Activated T-helper 1 cell treated with anti-CD3 and anti-CD28 coated beads, Interleukin-2, amount 50 U/mL, for 16 hours (primary cell): ENCODE data around the gene RPS6KA6.

Experiments used
- DNase-seq, 2 donors: peaks; one replicate each; pipeline ENCODE4 v3.0.0-alpha.2; 2020; ENCODE audit warnings: low read depth in 1 of 2, low spot score in 1 of 2

Gene RPS6KA6

DNA sequence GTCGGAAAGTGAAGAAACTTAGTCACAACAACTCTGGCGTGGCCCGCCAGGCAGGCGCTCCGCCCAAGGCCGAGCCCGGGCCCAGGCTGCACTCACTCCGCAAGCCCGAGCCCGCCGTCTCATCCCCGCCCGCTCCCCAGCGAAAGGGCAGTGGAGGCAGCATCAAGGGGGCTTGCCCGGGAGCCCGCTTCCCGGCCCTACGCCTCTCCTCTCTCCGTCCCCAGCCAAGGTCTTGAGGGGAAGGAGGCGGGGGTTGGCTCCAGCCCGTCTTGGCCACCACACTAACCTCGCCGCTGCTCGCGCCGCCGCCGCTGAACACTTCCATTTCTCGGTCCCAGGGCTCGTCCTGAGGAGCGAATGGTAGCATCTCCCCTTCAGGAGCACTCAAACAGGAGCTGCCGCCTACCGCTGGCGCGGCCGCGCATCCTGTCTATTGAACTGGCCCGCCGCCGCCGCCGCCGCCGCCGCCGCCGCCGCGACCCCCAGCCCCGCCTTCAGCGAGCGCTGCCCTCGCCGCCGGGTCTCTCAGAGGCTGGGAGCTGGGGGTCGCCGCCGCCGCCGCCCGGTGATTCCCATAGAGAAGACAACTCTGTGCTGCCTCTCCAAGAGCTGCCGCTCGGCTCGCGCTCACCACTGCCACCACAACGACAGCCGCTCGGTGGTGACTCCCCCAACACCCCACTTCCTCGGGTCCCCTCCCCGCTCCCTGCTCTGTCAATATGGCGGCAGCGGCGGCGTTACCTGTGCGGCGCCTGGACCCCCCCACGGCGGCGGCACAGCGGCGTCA lies at the start of gene RPS6KA6:
TSS of gene RPS6KA6 (minus strand) at position 667 of the 787 bp plus-strand sequence. CDS start at position 367, 300 bp downstream.
- DNase-seq, result no peak

DNA sequence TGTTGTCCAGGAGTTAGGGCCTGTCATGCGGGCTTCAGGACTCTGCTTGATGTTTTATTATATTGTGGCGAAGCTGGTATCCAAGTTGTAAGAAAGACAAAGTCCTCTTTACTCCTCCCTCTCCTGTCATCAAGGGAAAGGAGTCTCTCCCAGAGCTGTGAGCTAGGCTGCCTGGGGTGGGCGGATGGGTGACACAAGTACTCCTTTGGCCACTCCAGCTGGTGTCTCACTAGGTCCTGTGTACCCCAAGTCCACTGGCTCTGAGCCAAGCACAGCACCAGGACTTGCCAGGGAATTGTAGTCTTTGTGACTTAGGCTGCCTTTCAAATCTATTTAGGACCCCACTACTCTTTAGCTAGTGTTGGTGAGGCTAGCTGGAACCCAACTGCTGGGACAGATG lies 36.7 kb upstream of the RPS6KA6 start:
- no peak for DNase-seq

DNA sequence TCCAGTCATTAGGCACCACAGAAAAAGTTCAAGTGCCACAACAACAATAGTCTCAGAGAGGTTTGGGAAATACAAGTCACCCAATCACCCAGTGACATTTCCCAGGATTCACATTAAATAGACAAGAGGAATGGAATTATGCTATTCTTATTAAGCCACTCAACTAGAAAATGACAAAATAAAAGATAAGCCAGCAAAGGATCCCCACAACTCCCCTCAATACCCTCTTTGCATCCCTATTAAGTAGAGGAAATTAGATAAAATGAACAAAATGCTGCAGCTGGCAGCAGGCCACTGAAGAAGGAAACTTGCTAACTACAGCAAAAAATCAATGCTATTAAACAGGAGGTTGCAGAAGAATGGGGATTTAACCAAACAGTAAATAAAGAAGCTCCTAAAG lies 35.3 kb upstream of the RPS6KA6 start:
- DNase-seq, result no peak

DNA sequence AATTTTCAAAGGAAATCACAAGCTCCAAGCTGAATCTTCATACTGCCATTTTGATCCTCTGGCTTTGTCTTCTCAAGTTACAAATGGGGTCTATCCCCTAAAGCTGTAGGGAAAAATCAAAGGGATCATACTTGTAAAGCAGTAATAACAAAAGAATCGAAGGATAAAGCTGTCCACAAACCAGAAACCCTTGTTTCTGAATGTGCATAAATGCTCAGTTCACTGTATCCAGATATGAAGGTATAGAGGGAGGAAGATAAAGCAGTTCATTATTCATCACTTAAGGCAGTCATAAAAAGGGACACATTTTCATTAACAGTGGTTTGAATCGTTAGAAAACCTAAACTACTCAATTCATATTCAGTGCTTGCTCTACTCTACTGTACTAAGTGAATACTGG lies 33.2 kb upstream of the RPS6KA6 start:
- no peak for DNase-seq

DNA sequence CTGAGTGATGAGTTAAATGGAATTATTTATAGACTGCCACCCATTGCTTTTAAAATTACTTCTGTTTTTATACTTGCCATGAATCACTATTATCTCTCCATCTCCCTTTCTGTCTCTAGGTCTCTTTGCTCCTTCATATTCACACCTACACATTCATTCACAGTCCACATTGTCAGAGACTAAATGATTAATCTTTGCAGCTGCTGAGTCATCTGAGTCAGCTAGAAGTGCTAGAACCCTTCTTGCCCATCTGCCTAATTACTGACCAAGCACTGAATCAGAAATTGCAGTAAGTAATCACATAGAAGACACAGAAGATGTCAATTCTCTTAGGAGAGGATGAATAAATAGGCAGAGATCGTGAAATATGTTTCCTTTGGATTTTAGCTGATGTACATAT lies 31.6 kb upstream of the RPS6KA6 start:
- no peak for DNase-seq

DNA sequence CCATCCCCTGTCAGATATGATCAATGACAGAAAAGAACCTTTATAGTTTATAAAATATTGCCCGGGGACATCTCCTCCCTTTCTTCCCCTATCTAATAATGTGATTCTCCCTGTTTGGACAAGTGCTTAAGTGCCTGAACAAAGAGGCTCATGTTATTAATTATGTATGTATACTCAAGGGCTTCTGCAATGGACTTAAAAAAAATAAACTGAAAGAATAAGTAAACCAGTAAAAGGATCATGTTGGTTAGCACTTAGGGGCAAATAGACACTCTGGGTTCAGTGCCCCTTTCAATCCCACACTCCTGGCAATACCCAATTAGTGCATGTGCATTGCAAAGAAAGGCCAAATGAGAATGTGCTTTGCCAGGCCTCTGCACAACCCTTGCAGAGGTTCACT lies 30.7 kb upstream of the RPS6KA6 start:
- DNase-seq, result no peak

DNA sequence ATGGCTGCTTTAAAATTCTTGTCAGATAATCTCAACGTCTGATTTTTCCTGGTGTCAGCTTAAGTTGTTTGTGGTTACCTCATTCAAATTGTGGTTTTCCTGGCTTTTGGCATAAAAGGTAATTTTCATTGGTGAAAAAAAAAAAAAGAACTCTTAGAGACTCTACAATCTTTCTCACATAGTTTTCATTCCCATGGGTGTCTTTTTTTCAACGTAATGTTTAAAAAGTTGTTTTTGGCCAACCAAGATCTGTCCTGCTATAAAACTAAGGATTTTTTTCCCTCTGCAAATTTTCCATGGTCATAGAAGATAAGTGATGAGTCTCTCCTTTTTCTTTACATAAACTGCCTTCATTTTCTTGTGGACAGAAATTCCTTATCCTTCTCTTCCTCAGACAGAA lies 28.9 kb upstream of the RPS6KA6 start:
- no peak for DNase-seq

DNA sequence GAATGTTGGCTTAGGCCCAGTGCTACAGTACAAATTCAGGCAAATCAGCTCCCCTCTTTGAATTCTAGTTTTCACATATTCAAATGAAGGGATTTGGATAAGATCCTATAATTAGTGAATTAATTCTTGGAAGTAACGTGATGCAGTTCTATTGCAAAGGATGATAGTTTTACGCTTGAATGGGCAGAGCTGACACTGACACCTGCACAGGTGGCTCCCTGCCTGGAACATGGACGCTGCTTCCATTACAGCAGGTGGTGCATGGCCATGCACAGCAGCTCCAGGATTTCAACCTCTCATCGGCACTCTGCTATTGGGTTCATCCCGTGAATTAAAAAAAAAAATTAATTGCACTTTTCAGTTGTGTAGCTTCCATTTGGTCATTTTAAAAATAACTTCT lies 28.4 kb upstream of the RPS6KA6 start:
- no peak for DNase-seq

DNA sequence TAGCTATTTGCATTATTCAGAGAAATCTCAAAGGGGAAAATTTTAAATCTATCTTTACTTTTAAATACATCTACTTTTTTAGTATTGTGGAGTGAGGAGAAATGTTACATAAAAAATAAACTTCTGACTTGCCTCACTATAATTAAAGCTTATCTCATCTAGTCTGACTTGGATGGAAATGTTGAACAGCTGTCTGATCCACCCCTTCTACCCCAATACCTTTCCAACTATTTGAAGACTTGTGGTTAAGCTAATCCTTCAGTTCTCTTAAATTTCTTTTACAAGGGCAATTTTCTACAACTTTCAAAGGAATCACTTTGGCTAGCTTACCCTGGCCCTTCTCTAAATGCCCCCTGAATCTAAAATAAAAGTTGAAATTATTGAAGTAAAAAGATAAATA lies 17.3 kb upstream of the RPS6KA6 start:
- no peak for DNase-seq

DNA sequence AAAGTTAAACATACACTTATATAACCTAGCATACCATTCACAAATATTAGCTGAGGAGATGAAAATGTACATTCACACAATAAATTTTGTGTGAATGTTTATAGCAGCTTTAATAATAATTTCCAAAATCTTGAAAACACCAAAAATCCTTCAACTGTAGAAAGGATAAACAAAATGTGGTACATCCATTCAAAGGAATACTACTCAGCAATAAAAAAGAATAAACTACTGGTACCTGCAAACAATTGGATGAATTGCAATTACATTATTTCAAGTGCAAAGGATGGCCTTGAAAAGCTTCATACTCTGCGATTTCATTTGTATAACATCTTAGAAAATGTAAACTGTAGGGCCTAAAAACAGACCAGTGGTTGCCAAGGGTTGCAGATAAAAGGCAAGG lies 11.7 kb upstream of the RPS6KA6 start:
- no peak for DNase-seq

DNA sequence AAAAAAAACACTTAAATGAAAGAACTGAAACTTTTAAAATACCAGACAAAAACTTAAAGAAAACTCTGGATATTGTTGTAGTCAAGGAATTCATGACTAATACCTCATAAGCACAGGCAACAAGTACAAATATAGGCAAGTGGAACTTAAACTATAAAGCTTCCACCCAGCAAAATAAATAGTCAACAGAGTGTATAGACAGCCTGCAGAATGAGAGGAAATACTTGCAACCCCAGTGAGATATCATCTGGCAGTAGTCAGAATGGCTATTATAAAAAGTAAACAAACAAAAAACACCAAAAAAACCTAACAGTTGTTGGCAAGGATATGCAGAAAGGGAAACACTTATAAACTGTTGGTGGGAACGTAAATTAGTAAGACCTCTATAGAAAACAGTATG lies 9.6 kb upstream of the RPS6KA6 start:
- no peak for DNase-seq

DNA sequence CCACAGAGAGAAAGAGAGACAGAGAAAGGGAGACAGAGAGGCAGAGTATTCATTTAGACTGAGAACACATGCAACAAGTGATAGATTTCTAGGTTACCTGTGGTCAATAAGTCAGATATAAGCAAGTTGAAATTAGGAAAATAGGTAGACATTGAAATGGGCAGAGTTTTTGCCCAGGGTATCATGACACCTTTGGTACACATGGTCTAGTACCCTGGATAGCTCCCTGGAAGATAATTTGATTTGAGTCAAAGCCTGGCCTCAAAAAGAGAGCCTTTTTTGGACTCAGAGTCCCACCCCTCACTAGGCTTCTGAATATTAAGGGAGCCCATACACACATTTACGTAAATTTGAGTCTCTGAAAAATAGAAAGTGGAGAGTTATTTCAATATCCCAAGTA lies 4.0 kb upstream of the RPS6KA6 start:
- DNase-seq, result no peak

DNA sequence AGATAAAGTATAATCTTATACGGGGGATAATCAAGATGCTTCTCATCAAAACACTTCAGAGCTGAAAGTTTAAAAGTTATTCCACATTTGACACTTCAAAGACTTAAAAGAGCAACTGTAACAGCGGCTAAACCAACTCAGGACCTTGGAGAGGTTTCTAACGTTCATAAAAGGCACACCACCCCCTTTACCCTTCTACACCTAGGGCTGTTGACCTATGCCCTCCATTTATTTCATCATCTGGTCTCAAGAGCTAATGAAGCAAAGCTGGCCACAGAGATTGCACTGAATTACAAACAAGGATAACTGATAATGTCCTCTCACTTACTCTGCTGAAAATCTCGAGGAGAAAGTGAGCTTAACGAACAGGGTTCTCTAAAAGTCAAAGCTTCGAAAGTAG lies 1.1 kb upstream of the RPS6KA6 start:
- no peak for DNase-seq

DNA sequence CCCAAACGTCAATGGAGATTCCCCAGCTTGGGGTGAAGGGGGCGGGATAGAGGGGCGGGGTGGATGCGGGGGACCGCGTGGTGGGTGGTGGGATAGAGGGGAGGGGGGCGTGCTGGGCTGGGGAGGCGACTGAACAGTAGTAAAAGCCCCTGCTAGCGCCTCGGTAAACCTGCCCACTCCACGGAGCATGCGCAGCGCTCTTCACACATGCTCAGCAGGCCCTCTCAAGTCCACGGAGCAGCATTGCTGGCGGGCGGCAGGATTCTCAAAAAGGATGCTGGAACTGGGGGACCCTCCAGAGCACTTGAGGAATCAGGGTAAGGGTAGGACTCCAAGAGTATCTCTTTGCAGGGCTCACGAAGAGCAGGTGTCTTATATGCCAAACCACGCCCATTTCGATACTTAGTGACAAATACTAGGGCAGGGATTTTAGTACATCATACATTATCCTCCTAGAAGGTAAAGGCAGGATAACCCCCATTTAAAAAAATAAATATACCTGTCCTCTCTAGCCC lies 378 bp upstream of the RPS6KA6 start:
- no peak for DNase-seq

DNA sequence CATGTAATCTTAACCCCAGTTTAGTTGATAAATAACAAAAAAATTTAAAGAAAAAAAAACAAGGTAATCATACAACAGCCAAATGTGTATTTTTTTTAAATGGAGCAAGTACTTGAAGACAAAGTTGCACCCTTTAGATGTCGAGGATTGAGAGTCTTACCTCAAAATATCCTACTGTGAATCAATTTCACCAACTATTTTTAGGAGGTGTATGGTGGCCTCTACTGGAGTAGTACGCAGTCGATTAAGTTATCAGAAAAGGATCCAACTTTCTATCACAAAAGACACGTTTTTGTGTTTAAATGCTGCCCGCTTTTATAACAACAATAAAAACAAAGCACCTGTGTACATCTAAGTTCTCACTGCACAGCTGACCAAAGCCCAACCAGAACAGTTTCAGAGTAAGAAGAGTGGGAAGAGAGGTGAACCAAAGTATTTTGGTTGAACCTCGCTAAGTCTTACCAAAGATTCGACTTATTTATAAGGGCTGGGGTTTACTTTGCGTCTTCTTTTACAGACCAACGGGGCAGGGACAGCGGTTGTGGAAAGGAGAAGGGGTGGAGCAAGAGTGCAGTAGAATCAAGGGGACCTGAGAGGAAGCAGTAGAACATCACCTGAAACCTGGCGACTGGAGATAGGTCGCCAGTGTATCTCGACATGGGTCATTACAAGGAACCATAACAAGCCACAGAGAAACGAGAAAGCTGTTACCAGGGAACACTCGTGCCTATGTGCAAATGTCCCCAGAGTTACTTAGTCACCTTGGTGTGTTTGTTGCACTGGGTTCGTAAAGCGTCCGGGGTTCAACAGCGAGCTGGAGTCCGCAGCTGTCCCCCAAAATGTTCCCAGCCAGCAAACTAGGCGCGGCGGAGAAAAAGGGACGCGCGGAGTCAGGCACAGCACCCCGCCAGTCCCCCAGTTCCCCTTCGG lies 1.1 kb downstream of the RPS6KA6 start:
- no peak for DNase-seq

DNA sequence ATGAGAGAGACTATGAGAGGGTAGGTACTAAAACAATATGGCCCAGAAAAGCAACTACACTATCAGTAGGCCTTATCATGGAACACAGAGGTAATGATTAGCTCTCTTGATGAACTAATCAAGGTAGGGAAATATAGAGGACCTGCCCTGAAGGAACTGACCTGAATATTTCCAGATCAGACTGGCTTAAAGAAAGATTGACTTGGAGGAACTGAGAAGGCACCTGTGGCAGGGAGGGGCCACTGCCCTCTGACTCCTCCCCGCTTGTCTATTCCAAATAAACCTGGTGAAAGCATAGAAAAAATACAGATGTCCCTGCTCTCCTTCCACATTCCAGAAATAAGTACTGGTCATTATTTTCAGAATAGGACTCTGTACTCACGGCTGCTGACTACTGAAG lies 5.5 kb downstream of the RPS6KA6 start:
- no peak for DNase-seq

DNA sequence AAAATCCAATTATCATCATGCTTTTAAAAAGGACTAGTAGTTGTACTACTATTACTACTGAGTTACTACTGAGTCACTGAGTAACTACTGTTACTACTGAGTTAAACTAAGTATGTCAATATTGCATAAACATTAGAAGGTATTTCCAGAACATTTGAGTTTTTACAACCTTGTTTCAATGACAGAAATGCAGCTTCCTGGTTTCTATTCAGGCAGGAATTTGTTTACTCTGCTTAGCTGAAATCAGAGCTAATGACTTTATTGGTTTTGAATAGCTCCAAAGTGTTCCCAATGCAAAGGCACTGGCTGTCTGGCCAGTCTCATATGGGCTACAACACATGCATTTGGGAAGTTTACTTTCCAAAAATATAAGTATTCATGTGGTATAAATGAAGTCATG lies 12.0 kb downstream of the RPS6KA6 start:
- no peak for DNase-seq

DNA sequence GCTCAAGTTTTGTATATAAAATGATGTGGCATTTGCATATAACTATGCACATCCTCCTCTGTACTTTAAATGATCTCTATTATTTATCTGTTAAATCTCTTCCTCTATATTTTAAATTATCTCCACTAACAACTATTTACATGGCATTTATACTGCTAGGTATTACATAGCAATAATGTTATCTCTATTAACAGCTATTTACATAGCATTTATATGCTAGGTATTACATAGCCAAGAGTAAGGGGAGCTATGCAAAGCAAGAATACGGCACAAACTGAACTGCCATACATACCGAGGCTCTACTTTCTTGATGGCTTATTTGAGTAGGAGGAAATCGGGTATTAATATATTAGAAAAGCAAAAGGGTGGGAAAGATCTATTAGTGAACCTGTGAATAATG lies 12.7 kb downstream of the RPS6KA6 start:
- DNase-seq, result no peak

DNA sequence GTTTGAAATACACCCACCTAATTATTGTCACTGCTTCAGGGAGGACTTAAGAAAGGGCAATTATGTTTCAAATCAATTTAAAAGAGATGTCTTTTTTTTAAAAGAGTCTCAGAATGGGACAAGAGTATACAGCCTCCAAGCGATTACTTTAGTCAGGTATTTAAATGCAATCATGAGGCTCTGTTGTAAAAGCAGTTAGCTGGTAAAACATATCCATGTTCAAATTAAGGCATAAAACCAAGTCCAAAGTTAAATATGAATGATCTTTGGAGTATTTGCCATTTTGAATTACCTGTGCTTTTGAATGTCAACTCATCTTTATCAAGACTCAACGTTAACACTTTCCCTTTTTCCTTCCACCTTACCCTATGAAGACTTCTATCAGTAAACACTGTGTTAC lies 13.7 kb downstream of the RPS6KA6 start:
- DNase-seq, result no peak

DNA sequence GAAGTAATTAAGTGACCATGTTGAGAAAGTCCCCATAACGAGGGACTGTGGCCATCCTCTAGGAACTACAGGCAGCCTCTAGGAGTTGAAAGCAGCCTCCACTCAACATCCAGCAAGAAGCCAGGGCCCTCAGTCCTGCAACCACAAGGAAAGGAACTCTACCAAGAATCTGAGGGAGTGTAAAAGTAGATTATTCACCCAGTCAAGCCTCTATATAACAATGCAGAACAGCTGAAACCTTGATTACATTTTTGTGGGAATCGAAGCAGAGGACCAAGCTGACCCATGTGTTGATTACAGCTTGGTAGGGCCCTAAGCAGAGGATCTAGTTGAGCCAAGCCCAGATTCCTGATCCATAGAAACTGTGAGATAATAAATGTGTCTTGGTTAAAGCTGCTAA lies 17.1 kb downstream of the RPS6KA6 start:
- DNase-seq, result no peak

DNA sequence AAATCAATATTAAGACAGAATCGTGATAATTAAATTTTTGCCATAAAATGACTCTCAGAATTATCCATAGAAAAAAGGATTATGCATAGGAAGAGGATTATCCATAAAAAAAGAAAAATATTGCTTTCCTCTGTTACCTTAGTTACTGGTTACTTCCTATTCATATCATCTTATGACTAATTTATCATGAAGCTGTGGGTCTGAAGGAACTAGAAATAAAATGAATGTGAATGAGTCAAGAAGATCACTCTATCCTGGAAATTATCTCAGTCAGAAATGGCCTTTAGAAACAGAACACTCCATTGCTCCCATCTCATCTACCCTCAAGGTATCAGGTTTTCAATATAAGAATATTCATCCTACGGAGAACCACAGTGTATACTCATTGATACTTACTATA lies 19.4 kb downstream of the RPS6KA6 start:
- no peak for DNase-seq

DNA sequence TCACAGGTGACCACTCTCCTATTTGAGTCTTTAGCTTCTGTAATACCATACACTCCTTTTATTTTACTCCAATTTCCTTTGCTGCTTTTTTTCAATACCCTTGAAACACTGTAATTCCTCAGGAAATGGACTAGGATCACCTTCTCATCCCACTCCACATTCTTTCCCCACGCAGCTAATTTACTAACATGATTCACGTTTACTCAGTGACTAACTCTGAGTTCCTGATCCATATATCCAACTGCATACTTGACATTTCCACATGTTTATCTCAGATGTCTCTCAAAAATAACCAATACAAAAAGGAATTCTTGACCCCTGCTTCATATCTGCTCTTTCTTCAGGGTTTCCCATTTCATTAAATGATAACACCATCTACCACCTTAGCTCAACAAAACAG lies 19.9 kb downstream of the RPS6KA6 start:
- no peak for DNase-seq
